Testis (tissue), 3 donors: ENCODE measurements around the gene NDUFAF3. TPM values are rescaled to one million over a fixed set of nuclear protein-coding genes. Genes with fewer than 3 reads are reported as not detected.

ENCODE experiments used
- microRNA counts, 2 donors: library from miRNA; unstranded; fragments of <30 nt; microRNA quantifications; one replicate each; lab custom pipeline; 2016
- microRNA-seq, 2 donors: library from miRNA; unstranded; fragments of <30 nt; microRNA quantifications; one replicate each; pipeline ENCODE4, GENCODE V29; 2016; ENCODE audit warnings: borderline number of aligned reads in 2 of 2, borderline replicate concordance in 1 of 2
- polyA plus RNA-seq: library from polyadenylated mRNA; stranded (reverse); fragments of 350-450 nt; fragmentation: Illumina TruSeq; extraction: RNeasy Lipid Tissue Mini Kit (QIAGEN cat#74804); gene quantifications from one replicate; pipeline ENCODE4 v1.2.3, GENCODE V29; 2014; ENCODE audit warnings: low read depth, low replicate concordance; ENCODE audit not compliant: insufficient read depth
- small RNA-seq, 2 donors: library from RNA; depleted of rRNA; stranded (forward); fragments of <200 nt; gene quantifications; one replicate each; pipeline ENCODE3, GENCODE V24; 2016
- total RNA-seq, 2 donors: library from RNA; depleted of rRNA; stranded (reverse); fragments of >200 nt; gene quantifications; one replicate each; pipeline ENCODE4 v1.2.3, GENCODE V29; 2016

Gene NDUFAF3
- total and polyA plus RNA-seq, 3 donors from 2014 or later = 324 to 544 (median 416) TPM

MicroRNAs encoded within 50 kb of the gene (microRNA counts, 767-probe panel; counts per million panel counts)
- microRNA hsa-miR-191-5p (lab: Ali Mortazavi, UCI) (9,936 to 10,947 counts per million in 2 donors), microRNA hsa-miR-425-5p (lab: Ali Mortazavi, UCI) (0 to 152 counts per million in 2 donors)

Small RNAs within 50 kb of the gene (microRNA-seq; reads per million reads assigned to microRNA genes)
- 15,231 to 18,667 reads per million in 2 donors for gene MIR191
- 1,002 to 1,467 reads per million in 2 donors for gene MIR425

Small RNAs within 50 kb of the gene (small RNA-seq; reads per million reads assigned to genes)
- gene MIR191 (1,896 to 2,457 reads per million in 2 donors), gene MIR425 (2.6 to 6.1 reads per million in 2 donors)

Other genes with a start within 250 kb of the NDUFAF3 start
- 100 to 1,000 TPM in 1 of 2 donors, 10 to 100 TPM in 1; 52.2 to 150 TPM for gene PRKAR2A, start 174.2 kb upstream of the NDUFAF3 start, total RNA-seq
- gene PRKAR2A, start 174.2 kb upstream of the NDUFAF3 start, polyA plus RNA-seq = 166 TPM
- gene SLC25A20, start 123.2 kb upstream of the NDUFAF3 start, total RNA-seq = 10 to 100 TPM; 13.0 to 15.7 TPM
- gene SLC25A20, start 123.2 kb upstream of the NDUFAF3 start, polyA plus RNA-seq = 19.6 TPM
- 100 to 1,000 TPM; 127 to 157 TPM for gene ARIH2, start 103.3 kb upstream of the NDUFAF3 start, total RNA-seq
- 106 TPM for gene ARIH2, start 103.3 kb upstream of the NDUFAF3 start, polyA plus RNA-seq
- 100 to 1,000 TPM; 107 to 122 TPM for gene P4HTM, start 31.9 kb upstream of the NDUFAF3 start, total RNA-seq
- 52.3 TPM for gene P4HTM, start 31.9 kb upstream of the NDUFAF3 start, polyA plus RNA-seq
- gene WDR6, start 14.7 kb upstream of the NDUFAF3 start, total RNA-seq = 100 to 1,000 TPM; 171 to 172 TPM
- gene WDR6, start 14.7 kb upstream of the NDUFAF3 start, polyA plus RNA-seq = 92.0 TPM
- gene DALRD3, start 3.5 kb upstream of the NDUFAF3 start, total RNA-seq = 100 to 1,000 TPM in 1 of 2 donors, 10 to 100 TPM in 1; 92.0 to 106 TPM
- 121 TPM for gene DALRD3, start 3.5 kb upstream of the NDUFAF3 start, polyA plus RNA-seq
- gene IMPDH2, start 7.3 kb downstream of the NDUFAF3 start, total RNA-seq = 10 to 100 TPM; 93.0 to 98.5 TPM
- gene IMPDH2, start 7.3 kb downstream of the NDUFAF3 start, polyA plus RNA-seq = 95.0 TPM
- gene QRICH1, start 72.0 kb downstream of the NDUFAF3 start, total RNA-seq = 100 to 1,000 TPM; 280 to 287 TPM
- 126 TPM for gene QRICH1, start 72.0 kb downstream of the NDUFAF3 start, polyA plus RNA-seq
- 100 to 1,000 TPM; 198 to 246 TPM for gene QARS1, start 82.6 kb downstream of the NDUFAF3 start, total RNA-seq
- gene QARS1, start 82.6 kb downstream of the NDUFAF3 start, polyA plus RNA-seq = 175 TPM
- gene USP19, start 98.7 kb downstream of the NDUFAF3 start, total RNA-seq = 100 to 1,000 TPM in 1 of 2 donors, 10 to 100 TPM in 1; 82.7 to 102 TPM
- 77.2 TPM for gene USP19, start 98.7 kb downstream of the NDUFAF3 start, polyA plus RNA-seq
- gene LAMB2, start 110.9 kb downstream of the NDUFAF3 start, total RNA-seq = 100 to 1,000 TPM; 336 to 503 TPM
- gene LAMB2, start 110.9 kb downstream of the NDUFAF3 start, polyA plus RNA-seq = 276 TPM
- gene CCDC71, start 144.2 kb downstream of the NDUFAF3 start, total RNA-seq = 10 to 100 TPM; 34.3 to 55.0 TPM
- 27.6 TPM for gene CCDC71, start 144.2 kb downstream of the NDUFAF3 start, polyA plus RNA-seq
- gene KLHDC8B, start 149.5 kb downstream of the NDUFAF3 start, total RNA-seq = 10 to 100 TPM; 56.6 to 78.2 TPM
- 55.8 TPM for gene KLHDC8B, start 149.5 kb downstream of the NDUFAF3 start, polyA plus RNA-seq